K562 (cell line): ENCODE results near the gene FAXC. TPM values are rescaled to one million over a fixed set of nuclear protein-coding genes. Genes with fewer than 3 reads are reported as not detected.

Experiments
- ATAC-seq: fragments of 200-7000 bp; cut with Tn5 transposase; 3 replicates; pipeline ENCODE4 v1.9.1; 2020; ENCODE audit warnings: moderate library complexity
- BruUV-seq: library from RNA; stranded (reverse); fragments of 400-500 nt; replicated peaks from 2 replicates; lab custom pipeline; 2021; lab: Mats Ljungman, UMichigan
- CTCF ChIA-PET: fragments of 300-600 bp; formaldehyde crosslinking; extraction: SDS; loops from one replicate; lab custom pipeline; 2021; ENCODE audit warnings: low intra/inter-chr PET ratio; lab: Yijun Ruan, JAX
- POLR2A ChIA-PET: fragments of 300-600, 350-650 bp; sonication (Branson Sonifier 250); formaldehyde crosslinking; extraction: SDS; loops from one replicate; lab custom pipeline; 2021; ENCODE audit warnings: antibody characterized with exemption, inconsistent platforms; lab: Yijun Ruan, JAX
- DNase-seq, 4 experiments: peaks; one replicate each; pipeline versions ENCODE4 v3.0.0 to v3.0.0-alpha.2; 2011 to 2018; ENCODE audit warnings: low spot score in 3 of 4, mixed read lengths in 3 of 4; ENCODE audit errors: extremely low read depth in 1 of 4
- FAIRE-seq: peaks from 2 replicates; lab custom pipeline; 2011; peaks lifted over from hg19 to GRCh38; lab: Jason Lieb, UNC
- H2AFZ ChIP-seq: 2 replicates; pipeline ENCODE4 v1.6.0; 2011; ENCODE audit warnings: low read depth, low read length, control low read depth, inconsistent platforms
- H3K27ac ChIP-seq: fragments of 200-600 bp; 3 replicates; pipeline ENCODE4 v1.8.0; 2011; ENCODE audit warnings: low read depth, mild to moderate bottlenecking, control low read depth, inconsistent platforms, low read length, moderate library complexity, mixed read lengths; ENCODE audit errors: extremely low read depth
- H3K27me3 ChIP-seq, 2 experiments: fragments of 300-600 bp in 1 of 2; 2 replicates in 1 of 2; 3 replicates in 1 of 2; pipeline versions ENCODE4 v1.6.0 to v1.8.0; 2011; ENCODE audit warnings: inconsistent platforms in 2 of 2, low read length in 2 of 2, mild to moderate bottlenecking in 1 of 2, mixed read lengths in 1 of 2, moderate library complexity in 1 of 2; ENCODE audit not compliant: control insufficient read depth in 2 of 2, insufficient read depth in 2 of 2
- H3K36me3 ChIP-seq: fragments of 300-600 bp; 3 replicates; pipeline ENCODE4 v1.8.0; 2011; ENCODE audit warnings: mild to moderate bottlenecking, low read length, inconsistent platforms; ENCODE audit not compliant: control insufficient read depth, insufficient read depth
- H3K4me1 ChIP-seq, 2 experiments: fragments of 200-600 bp in 1 of 2; replicated peaks in 1 of 2; 2 replicates in 1 of 2; 3 replicates in 1 of 2; pipeline versions ENCODE4 v1.5.1 to v1.8.0; 2011; ENCODE audit warnings: inconsistent platforms in 2 of 2, low read length in 2 of 2, mild to moderate bottlenecking in 1 of 2, mixed read lengths in 1 of 2, moderate library complexity in 1 of 2; ENCODE audit not compliant: control insufficient read depth in 2 of 2, insufficient read depth in 2 of 2
- H3K4me2 ChIP-seq: 2 replicates; pipeline ENCODE4 v1.6.1; 2011; ENCODE audit warnings: low read length, control low read depth, inconsistent platforms, mixed read lengths; ENCODE audit not compliant: insufficient read depth
- H3K4me3 ChIP-seq: fragments of 200-600 bp; sonication (generic), shearing (Covaris generic); 2 replicates; pipeline ENCODE4 v1.5.1; 2016; ENCODE audit warnings: control low read depth, inconsistent platforms
- H3K79me2 ChIP-seq: fragments of 200-600 bp; 3 replicates; pipeline ENCODE4 v1.8.0; 2011; ENCODE audit warnings: low read length, inconsistent platforms; ENCODE audit not compliant: control insufficient read depth, insufficient read depth
- H3K9ac ChIP-seq, 2 experiments: 2 replicates each; pipeline versions ENCODE4 v1.6.0 to v1.6.1; 2011; ENCODE audit warnings: low read depth in 2 of 2, low read length in 2 of 2, control low read depth in 1 of 2, inconsistent platforms in 1 of 2, mild to moderate bottlenecking in 1 of 2, mixed read lengths in 1 of 2; ENCODE audit not compliant: insufficient read depth in 1 of 2
- H3K9me1 ChIP-seq: one replicate; pipeline ENCODE4 v1.6.0; 2011; ENCODE audit warnings: inconsistent platforms, mild to moderate bottlenecking, low read length, moderate library complexity; ENCODE audit not compliant: control insufficient read depth, insufficient read depth
- H3K9me3 ChIP-seq: replicated peaks from 2 replicates; pipeline ENCODE4 v1.5.1; 2011; ENCODE audit warnings: low read depth, low read length, inconsistent platforms; ENCODE audit not compliant: control insufficient read depth, insufficient read depth
- H4K20me1 ChIP-seq: replicated peaks from 2 replicates; pipeline ENCODE4 v1.6.1; 2011; ENCODE audit warnings: low read length, inconsistent platforms, mixed read lengths; ENCODE audit not compliant: control insufficient read depth, insufficient read depth
- ARID3A ChIP-seq: IDR thresholded peaks from 2 replicates; pipeline ENCODE4 v1.6.1; 2012; ENCODE audit warnings: low read depth, low read length, improper control_type of control experiment, borderline replicate concordance
- CTCF ChIP-seq, 3 experiments: IDR thresholded peaks in 2 of 3; conservative IDR thresholded peaks in 1 of 3; 2 replicates each; pipeline ENCODE4 v1.5.1; 2011 to 2012; ENCODE audit warnings: low read length in 3 of 3, mild to moderate bottlenecking in 3 of 3, control low read depth in 2 of 3, improper control_type of control experiment in 1 of 3, inconsistent platforms in 1 of 3, low read depth in 1 of 3, mixed read lengths in 1 of 3, moderate library complexity in 1 of 3; ENCODE audit not compliant: insufficient read depth in 2 of 3
- DEAF1 ChIP-seq: fragments of 450-650 bp; formaldehyde crosslinking; IDR thresholded peaks from 2 replicates; pipeline ENCODE4 v1.4.0; 2020; ENCODE audit warnings: mild to moderate bottlenecking, moderate library complexity
- FOXP1 ChIP-seq: sonication (generic); formaldehyde crosslinking; IDR thresholded peaks from 2 replicates; pipeline ENCODE4 v1.8.0; 2022; ENCODE audit warnings: mild to moderate bottlenecking, missing genetic modification reagents
- ILF3 ChIP-seq: fragments of 450-650 bp; IDR thresholded peaks from 2 replicates; pipeline ENCODE4 v1.6.1; 2018; ENCODE audit warnings: antibody characterized with exemption, mild to moderate bottlenecking, moderate library complexity, borderline replicate concordance
- RAD21 ChIP-seq, 2 experiments: fragments of 250-450 bp in 1 of 2; fragments of 450-650 bp in 1 of 2; sonication (Bioruptor Pico) in 1 of 2; formaldehyde crosslinking in 1 of 2; IDR thresholded peaks in 1 of 2; conservative IDR thresholded peaks in 1 of 2; 2 replicates each; pipeline versions ENCODE4 v1.4.0 to v1.8.0; 2020 to 2022; ENCODE audit warnings: mild to moderate bottlenecking in 2 of 2, moderate library complexity in 1 of 2
- TCF7 ChIP-seq: sonication (generic); IDR thresholded peaks from 2 replicates; pipeline ENCODE4 v1.6.1; 2016; ENCODE audit warnings: antibody characterized with exemption, borderline replicate concordance
- ZNF24 ChIP-seq: fragments of 450-650 bp; IDR thresholded peaks from 2 replicates; pipeline ENCODE4 v1.6.1; 2016
- WGBS: fragments of 100-300 bp; shearing (Covaris generic); methylation state at CpG from one replicate; pipeline ENCODE4 v1.1.6; 2016; ENCODE audit warnings: low coverage, mixed read lengths; ENCODE audit not compliant: insufficient coverage; ENCODE audit errors: missing lambda C conversion rate; 5-methylcytosine and 5-hydroxymethylcytosine counted together
- in situ Hi-C: fragments of 300-500 bp; cut with MboI; formaldehyde crosslinking; loops from 4 replicates; pipeline ENCODE4 v1.15.0; 2018; ENCODE audit warnings: inconsistent platforms, mixed read lengths
- intact Hi-C: fragments of 100-400 bp; cut with micrococcal nuclease; formaldehyde crosslinking; loops from 2 replicates; pipeline ENCODE4 v1.14.2; 2022
- polyA plus RNA-seq, 8 experiments: library from polyadenylated mRNA; depleted of rRNA in 4 of 8; stranded (reverse) in 5 of 8; unstranded in 3 of 8; fragments of >200 nt; fragmentation: Nextera tagmentation in 2 of 8; fragmentation: Illumina TruSeq in 1 of 8; extraction: Ambion mirVana in 2 of 8; extraction: Trizol in 1 of 8; gene quantifications; 2 replicates each; pipeline versions ENCODE4 v1.2.1 to v1.2.3, GENCODE V29; 2011 to 2014; ENCODE audit warnings: inconsistent platforms in 1 of 8, missing spikeins in 1 of 8
- total RNA-seq, 7 experiments: library from RNA; depleted of rRNA in 6 of 7; stranded (reverse); fragments of >200 nt in 6 of 7; fragmentation: Illumina TruSeq in 2 of 7; extraction: Trizol in 2 of 7; gene quantifications; 2 replicates each; pipeline versions ENCODE4 v1.2.1 to v1.2.3, GENCODE V29; 2011 to 2021; ENCODE audit warnings: low replicate concordance in 1 of 7

FAXC gene
- total and polyA plus RNA-seq, 9 of the 15 experiments (the other 6 are each of a cell fraction or from before 2014, with no cell fraction given) = 0.06 to 0.40 (median 0.13) TPM; not detected in 5

GRCh38 chr6:99282479-99283062 is 66.9 kb downstream of the FAXC start:
- POLR2A ChIA-PET = interaction anchor here (0.5 kb wide), 1 partner anchor 21 kb away, joined by 5 read pairs; no protein-coding TSS in a partner anchor
- in situ Hi-C loops = no loop called here
- ATAC-seq (peak; percentile 62; the same call in 2 of the 3 replicates), DNase-seq (peak in 3 of 4 experiments; percentile 14 to 18 (median 16)), FAIRE-seq (no peak)
- TF ChIP-seq CTCF (IDR thresholded peaks at IDR 0.05 in 2 of 3, conservative IDR thresholded peaks at IDR 0.05 in 1 of 3; ENCODE audit: insufficient read depth in 2 of 3, low read depth in 1 of 3, low read length in 3 of 3) (peak; percentile 17 to 60 (median 28); a peak in 3 of 6 replicates), ZNF24 (no peak), ARID3A (peak; percentile 84; the same call in 1 of the 2 replicates), DEAF1 (CRISPR knock-in tag) (0 out of 2 replicates have a peak, but pooled peaks have one; percentile 24), TCF7 (no peak), FOXP1 (CRISPR knock-in tag) (no peak), RAD21 (CRISPR knock-in tag; conservative IDR thresholded peaks at IDR 0.05 in 1 of 2, IDR thresholded peaks at IDR 0.05 in 1 of 2) (peak; percentile 24 to 52; a peak in 3 of 4 replicates), ILF3 (no peak)
- H3K9me3 ChIP-seq = no peaks in the 10 kb centered on the region
- BruUV-seq = no TSS peak
- CTCF ChIA-PET = interaction anchor here (0.6 to 0.9 kb wide), 2 partner anchors 387 to 464 kb away, joined by 3 read pairs; no protein-coding TSS in a partner anchor
- WGBS = 0% methylated on average over 4 of the region's 4 CpGs
- no peaks in the 10 kb centered on the region for H3K4me1 ChIP-seq
- H2AFZ ChIP-seq = no peak overlapping the region
- intact Hi-C loops = loop anchor here (5.0 kb wide), 1 partner anchor 540 kb away; no protein-coding TSS in a partner anchor
- no peak overlapping the region for H3K4me3 ChIP-seq
- no peaks in the 10 kb centered on the region for H3K79me2 ChIP-seq
- H3K9ac ChIP-seq = no peak overlapping the region
- H3K27me3 ChIP-seq = no peaks in the 10 kb centered on the region
- H3K36me3 ChIP-seq = no peaks in the 10 kb centered on the region
- H3K4me2 ChIP-seq = no peak overlapping the region
- H3K27ac ChIP-seq = no peak overlapping the region
- H3K9me1 ChIP-seq = no peaks in the 10 kb centered on the region
- H4K20me1 ChIP-seq = no peaks in the 10 kb centered on the region
